Anterior cingulate cortex (tissue), 58 donors: Measurements from ENCODE around the gene ALG5.
A peak's percentile ranks its signal among the peaks of the same experiment; 100 is the strongest.

Source experiments
- DNase-seq, 58 donors: peaks; one replicate each; lab custom pipeline; 2025; lab: John Stamatoyannopoulos, UW

Gene ALG5

DNA sequence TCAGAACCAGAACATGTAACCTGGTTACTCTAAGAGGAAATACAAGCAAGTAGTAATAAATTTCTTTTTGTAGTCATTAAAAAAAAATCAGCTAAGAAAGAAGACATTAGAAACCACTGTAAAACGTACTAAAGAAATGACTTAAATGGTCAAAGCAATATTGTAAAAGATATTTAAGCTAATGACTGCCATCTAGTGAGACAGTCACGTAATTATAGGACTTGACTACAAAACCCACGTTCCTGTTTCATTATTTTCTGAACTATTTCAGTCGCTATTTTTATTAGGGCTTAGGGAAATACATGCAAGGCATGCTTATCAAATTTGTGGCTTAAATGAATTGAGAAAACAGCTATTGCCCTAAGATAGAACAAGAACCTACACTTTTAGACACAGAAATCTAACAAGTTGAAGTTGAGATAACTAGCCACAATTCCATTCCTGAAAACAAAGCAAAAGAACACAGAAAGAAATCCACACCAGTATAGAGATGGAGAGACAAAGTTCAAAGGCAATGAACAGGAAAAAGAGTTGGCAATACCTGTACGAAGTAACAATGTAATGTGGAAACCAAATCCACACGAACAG is 17.9 kb downstream of the ALG5 start:
- DNase-seq: no peak

DNA sequence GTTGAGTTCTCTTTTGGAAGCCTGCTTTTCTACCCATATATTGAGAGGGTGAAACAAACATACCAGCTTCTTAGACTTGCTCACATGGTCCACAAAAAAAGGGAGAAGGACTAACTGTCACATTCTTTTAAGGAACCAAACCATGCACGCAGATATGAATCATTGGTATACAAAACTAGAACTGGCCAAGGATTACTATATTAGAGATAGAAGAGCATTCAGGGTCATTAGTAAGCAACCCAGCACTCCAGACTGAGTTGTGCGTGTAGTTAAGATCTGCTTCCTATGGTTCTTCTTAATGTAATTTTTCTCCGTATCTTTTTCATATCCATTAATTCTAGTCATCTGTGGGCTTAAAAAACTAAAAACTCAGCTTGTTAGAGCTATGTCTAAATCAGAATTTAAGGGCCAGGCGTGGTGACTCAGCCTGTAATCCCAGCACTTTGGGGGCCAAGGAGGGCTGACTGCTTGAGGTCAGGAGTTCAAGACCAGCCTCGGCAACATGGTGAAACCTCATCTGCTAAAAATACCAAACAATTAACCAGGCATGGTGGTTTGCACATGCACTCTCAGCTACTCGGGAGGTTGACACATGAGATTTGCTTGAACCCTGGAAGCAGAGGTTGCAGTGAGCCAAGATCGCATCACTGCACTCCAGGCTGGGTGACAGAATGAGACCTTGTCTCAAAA is 19.6 kb downstream of the ALG5 start:
- DNase-seq: no peak

DNA sequence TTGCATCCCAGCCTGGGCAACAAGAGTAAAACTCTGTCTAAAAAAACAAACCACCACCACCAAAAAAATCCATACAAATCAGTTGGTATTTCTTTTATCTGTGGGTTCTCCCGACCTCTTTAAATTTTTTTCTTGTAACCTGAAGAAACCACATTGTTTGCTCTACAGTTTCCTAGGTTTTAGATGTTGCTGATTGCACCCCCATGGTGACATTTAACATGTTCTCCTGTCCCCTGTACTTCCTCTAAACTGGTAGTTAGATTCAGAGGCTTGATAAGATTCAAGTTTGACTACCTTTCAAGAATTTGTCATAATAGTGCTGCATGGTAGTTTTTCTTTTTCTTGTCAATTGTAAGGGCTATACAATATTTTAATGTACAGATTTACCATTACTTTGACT is 24.0 kb downstream of the ALG5 start:
- DNase-seq: no peak

DNA sequence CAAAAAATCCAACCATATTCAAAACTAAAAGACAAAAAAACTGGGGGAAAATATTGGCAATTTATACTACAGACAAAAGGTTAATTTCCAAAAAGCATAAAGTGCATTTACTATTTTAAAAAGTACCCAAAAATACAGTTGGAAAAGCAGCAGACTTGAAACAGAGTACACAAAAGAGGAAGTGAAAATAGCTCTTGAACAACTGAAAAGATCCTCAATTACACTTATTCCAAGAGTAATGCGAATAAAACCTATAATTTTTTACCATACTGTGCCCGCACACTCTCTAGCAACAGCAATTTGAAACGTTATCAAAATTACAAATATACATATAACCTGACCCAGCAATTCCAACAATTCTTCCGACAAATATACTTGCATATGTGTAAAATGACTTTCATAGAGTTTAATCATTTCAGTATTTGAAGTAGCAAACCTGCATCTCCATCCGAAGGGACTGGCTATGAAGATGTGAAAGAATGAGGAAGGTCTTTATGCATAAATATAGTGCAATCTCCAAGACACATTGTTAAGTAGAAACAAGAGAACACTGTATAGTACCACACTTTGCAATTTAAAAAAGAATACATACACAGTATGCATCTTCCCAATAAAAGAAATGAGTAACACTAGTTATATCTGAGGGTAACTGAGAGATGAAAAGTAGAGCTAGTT is 25.4 kb downstream of the ALG5 start:
- DNase-seq: no peak

DNA sequence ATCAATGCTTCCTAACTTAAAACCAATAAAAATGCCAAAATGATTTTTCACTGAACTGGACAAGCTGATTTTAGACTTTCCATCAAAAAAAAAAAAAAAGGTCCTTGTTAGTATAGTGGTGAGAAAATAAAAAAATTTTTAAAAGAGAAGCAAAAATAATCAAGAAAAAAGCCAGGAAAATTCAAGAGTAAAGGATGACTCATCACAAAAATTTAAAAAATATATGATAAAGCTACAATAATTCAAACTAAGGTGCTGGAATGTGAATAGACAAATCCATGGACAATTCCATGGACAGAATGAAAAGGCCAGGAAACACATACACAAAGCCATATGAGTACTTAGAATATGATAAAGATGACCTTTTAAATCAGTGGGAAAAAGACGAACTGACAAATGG is 26.1 kb downstream of the ALG5 start:
- DNase-seq: no peak

DNA sequence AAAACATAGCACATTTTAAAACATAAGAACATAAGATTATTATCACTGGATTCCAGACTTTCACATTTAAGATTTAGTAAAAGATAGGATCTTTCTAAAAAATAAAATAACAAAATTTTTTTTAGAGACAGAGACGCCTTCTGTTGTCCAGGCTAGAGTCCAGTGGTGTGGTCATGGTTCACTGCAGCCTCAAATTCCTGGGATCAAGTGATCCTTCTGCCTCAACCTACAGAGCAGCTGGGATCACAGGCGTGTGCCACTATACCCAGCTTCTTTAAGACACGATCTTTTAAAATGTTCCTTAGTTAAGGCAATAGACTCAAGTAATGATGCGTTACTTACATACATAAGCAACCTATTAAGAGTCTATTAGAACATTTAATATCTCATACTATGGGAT is 32.7 kb downstream of the ALG5 start:
- no peak for DNase-seq

DNA sequence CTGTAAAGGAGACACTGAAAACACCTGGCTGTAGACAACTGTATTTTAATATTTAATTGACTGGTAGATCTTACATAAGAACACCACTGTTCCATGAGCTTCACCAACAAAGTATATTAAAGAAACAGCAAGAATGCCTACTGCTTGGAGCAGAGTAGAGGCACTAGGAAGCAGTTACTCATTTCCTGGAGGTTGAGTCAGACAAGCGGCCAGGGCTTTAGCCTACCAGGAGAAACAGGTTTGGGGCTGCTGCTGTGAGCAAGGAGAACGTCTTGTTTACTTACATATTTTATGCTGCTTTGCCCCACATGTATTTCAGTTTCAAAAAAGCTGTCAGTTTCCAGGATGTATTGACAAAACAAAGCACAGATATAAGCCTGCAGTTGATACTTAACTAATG is 33.4 kb downstream of the ALG5 start:
- DNase-seq: no peak

DNA sequence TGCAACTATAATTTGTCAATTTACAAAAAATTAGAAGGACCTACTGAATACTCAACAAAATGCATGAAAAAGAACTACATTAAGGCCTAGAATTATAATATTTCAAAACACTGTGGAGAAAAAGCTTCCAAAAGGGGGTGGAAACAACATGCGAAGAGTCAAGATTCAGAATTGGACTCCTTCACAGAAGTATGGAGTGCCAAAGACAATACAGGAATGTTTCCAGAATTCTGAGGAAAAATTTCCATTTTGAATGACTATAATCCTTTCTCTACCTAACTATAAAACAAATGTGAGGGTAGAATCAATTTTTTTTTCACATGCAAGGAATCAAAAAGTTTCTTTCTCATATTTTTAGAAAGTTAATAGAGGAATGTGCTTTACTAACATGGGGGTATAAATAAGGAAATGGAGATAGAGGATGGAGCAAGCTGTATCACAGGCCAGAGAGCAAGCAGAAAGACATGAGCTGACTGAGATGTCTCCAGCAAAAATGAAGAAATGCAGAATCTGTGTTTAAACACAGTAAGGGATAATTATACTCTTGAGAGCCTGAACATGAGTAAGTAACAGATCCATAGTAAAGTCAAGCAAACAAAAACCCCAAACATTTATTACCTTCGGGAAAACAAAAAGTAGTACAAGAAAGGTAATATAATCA is 39.6 kb downstream of the ALG5 start:
- no peak for DNase-seq

DNA sequence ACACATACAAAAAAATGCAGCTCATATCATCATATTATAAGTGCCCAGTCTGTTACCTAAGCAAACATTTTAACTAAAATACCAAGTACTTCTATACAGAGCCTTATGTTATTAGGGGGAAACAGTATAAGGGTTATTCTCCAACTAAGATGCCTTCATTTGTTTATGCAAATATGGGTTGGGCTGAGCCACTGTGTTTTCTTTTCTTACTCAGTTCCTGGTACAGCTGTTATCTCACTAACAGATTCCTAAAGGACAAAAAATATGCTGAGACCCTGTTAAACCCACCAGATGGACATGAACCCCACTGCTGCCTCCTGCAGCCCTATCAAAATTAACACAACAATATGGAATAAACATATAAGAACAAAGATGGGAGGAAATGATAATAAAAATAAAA is 44.6 kb downstream of the ALG5 start:
- DNase-seq: no peak

DNA sequence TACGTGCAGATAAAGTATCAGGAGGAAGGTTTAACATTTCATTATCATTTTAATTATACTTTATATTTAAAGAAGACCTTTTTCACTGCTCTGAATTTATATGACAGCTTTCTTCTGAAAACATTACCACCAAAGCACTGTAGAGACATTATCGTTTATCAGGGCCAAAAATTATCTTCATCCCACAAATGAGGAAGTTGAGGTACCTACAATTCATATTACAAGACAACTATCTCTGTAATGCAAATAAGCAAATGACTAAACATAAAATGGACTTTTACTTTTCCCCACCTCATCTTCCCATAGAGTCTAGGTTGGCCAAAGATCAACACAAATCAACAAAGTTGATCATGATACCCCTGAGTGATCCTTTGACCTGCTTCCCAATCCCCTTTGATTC is 48.2 kb downstream of the ALG5 start:
- DNase-seq: no peak

DNA sequence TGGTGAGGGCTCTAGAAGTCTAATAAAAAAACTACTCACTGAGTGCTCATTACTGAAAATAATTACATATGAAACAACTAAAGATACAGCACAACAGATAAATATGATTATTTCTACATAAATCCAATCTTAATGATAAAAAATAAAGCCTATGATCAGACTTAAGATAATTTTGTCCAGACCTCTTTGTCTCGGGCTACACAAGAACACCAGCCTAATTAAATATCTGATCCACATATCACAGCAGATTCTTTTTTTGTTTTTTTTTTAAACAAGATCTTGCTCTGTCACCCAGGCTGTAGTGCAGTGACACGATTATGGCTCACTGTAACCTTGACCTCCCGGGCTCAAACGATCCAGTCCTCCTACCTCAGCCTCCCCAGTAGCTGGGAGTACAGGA is 48.8 kb downstream of the ALG5 start:
- DNase-seq: no peak

DNA sequence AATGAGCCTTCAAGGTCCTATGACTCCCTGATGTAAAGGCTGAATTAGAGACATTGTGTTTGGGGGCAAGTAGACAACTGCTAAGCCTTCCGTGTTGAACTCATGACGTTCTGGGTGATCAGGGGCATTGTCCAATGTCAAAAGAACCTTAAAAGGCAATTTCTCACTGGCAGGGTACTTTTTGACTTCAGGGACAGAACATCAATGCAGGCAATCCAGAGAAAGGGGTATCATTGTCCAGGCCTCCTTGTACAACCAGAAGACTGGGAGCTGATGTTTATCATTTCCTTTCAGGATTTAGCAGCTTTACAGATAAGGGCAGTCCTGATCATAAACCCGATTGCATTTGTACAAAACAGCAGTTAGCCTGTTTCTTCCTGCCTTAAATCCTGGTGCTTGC is 54.1 kb downstream of the ALG5 start:
- DNase-seq: no peak

DNA sequence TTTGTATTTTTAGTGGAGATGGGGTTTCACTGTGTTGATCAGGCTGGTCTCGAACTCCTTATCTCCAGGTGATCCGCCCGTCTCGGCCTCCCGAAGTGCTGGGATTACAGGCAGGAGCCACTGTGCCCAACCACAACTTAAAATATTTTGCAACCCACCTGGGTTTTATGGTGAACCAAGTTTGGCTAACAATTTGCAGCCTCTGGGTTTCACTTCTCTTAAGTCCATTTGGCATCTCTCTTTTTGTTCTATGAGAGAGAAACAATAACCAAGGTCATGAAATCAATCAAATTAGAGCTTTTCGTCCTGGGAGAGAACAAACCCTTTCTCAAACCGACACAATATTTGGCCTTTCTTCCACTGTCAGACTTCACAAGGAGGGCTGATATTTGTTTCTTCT is 73.5 kb downstream of the ALG5 start:
- no peak for DNase-seq

DNA sequence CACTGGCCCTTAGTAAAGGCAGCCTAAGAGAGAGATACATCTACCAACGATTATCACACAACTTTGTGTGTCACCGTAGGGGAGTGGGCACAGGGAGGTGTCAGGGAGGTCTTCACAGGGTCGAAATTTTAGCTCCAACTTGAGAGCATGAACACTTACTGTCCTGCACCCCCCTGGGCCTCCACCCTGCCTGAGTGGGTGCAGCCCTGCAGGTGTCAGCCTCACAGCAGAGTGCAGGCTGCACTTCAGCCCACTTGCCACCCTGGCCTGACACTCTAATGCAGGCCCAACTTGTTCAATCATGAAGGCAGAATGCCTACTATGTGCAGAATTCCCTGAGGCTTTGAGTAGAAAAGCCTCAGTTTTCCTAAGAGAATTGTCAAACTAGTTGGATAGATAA is 75.1 kb downstream of the ALG5 start:
- no peak for DNase-seq

DNA sequence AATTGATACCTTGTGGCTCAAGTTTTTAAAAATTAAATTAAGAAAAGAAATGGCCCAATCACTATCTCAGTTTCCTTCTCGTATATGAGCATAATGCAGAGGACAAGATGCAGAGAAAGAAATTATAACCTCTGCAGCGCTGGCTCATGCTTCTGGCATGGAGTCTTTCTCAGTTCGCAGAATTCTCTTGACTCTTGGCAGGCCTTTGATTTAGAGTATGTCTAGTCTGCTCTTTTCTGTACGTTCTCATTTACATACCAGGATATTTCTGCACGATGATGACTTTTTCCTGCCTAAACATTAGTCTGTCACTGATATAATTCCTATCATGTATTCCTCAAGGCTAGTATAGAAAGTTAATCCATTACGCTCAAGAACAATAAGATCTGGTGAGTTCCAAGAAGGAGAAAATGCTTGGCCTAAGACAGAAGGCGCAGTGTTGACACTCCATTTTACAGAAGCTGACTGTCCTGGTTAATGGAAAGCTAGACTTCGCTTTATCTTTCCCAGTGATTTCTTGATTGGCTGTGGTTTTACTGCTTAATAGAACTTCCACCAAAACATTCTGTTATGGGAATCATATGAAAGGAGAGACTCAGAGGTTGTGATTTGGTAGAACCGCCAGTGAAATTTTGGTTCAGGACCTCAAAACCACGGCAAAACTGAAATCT is 77.4 kb downstream of the ALG5 start:
- no peak for DNase-seq

DNA sequence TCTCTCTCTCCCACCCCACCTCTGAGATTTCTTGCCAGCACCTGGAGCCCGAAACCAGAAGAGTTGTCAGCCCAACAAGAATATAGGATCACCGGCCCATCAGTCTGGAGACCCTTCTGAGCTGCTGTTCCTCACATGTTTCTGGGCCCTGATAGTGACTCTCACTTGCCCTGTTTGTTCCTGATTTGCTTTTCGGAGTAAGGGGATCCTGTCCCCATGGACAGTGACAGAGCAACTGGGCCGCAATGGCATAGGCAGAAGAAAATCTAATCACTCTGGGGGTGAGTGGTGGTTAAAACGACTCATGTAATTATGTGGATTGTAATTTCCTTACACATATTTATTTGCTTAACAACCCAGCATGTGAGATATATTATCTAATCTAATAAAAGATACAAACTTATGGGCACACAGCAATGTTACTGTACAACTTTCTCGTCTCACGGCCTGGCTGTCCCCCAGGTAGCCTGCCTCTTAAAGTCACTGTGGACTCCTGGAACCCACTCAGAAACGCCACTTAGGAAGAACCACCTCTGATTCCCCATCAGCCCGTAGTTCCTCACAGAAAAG is 78.4 kb downstream of the ALG5 start:
- DNase-seq: no peak

DNA sequence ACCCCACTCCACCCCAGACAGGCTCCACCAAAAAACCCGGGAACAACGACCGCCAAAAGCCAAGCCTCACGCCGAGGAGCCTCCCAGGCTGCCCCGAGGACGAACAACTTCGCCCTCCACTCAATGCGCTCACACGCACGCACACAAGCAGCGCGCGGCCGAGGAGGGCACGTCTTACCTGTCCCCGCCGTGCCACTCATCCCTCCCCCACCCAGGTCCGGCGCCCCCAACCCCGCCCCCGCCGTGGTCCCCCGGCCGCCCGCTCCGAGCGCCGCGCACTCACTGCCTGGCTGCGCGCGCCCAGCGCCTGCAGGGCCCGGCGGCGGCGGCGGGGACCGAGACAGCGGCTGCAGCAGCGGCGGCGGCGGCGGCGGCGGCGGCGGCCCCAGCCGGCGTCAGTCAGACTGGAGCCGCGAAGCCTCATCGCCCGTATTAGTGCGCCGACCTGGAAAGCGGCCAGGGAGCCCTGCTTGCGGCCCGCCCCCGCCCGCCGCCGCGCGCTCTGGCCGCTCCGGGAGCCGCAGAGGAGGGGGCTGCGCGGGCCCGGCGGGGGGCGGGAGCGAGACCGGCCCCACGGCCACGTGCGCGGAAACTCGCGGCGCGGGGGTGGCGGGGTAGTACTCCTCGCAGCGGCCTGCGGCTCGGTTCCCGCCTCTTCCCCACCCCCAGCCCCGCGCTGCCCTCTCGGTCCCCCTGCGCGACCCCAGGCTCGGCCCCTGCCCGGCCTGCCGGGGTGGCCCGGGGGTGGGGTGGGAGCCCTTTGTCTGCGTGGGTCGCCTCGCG is 79.1 kb downstream of the ALG5 start, which contains the start of gene SMAD9:
SMAD9 (minus strand) TSS at position 406 of the 783 bp plus-strand sequence. CDS start 40,549 bp downstream, outside the sequence.
- peak in 44 of 58 donors; percentile 11 to 88 (median 40) for DNase-seq

DNA sequence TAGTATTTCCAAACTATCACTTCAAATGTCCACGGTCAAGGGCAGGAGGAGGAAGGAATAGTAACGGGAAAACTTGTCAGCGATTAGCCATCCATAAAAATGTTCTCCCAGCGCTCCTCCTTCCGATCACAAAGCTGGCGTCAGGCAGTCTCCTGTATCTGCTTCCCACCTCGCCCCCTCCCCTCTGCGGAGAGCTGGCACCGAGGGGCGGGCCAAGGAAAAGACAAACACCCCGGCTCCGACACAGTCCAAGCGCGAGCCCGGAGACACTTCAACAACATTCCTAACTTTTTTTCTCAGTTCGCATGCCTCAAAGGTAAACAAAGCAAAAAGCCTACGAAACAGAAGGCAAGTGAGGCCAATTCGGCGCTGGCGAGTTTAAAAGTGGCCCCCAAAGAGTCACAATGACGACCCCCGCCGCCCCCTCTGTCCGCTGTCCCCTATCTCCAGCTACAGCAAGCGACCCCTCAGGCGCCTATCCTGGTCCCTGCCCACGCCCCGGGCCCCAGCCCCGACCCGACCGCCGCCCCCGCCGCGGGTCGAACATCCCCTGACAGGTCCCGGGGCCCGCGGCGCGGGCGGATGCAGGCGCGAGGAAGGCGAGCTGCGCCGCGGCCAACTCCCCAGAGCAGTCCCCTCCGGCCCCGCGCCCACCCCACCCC is 79.8 kb downstream of the ALG5 start:
- peak in 16 of 58 donors; percentile 4 to 44 (median 24) for DNase-seq
